Thyroid gland (tissue), 4 donors: Measurements from ENCODE around the gene ARID5A. TPM values are rescaled to one million over a fixed set of nuclear protein-coding genes. Genes with fewer than 3 reads are reported as not detected.

Experiments
- DNase-seq, 2 donors: peaks; one replicate each; pipeline ENCODE4 v3.0.0-alpha.2; 2019
- H3K27ac ChIP-seq, 3 donors: fragments of 200-600 bp; sonication (generic); 1 replicate in 2 of 3; 2 replicates in 1 of 3; pipeline ENCODE4 v1.5.1; 2016 to 2019; ENCODE audit warnings: mild to moderate bottlenecking in 1 of 3, moderate library complexity in 1 of 3
- H3K27me3 ChIP-seq: fragments of 200-600 bp; sonication (generic); one replicate; pipeline ENCODE4 v1.5.1; 2019
- H3K36me3 ChIP-seq, 2 donors: fragments of 200-600 bp; sonication (generic); one replicate each; pipeline ENCODE4 v1.5.1; 2016 to 2019
- H3K4me1 ChIP-seq, 2 donors: fragments of 200-600 bp; sonication (generic); one replicate each; pipeline ENCODE4 v1.5.1; 2017 to 2019
- H3K4me3 ChIP-seq, 3 donors: fragments of 200-600 bp; sonication (generic); replicated peaks in 1 of 3; 1 replicate in 2 of 3; 2 replicates in 1 of 3; pipeline ENCODE4 v1.5.1; 2016; ENCODE audit warnings: mild to moderate bottlenecking in 1 of 3
- H3K9me3 ChIP-seq: fragments of 200-600 bp; sonication (generic); one replicate; pipeline ENCODE4 v1.5.1; 2017
- CTCF ChIP-seq, 6 experiments: fragments of 200-600 bp in 3 of 6; fragments of 450-650 bp in 3 of 6; sonication (generic) in 3 of 6; IDR thresholded peaks; one replicate each; pipeline ENCODE4 v1.5.1; 2016 to 2019; ENCODE audit warnings: antibody characterized with exemption in 6 of 6, mild to moderate bottlenecking in 2 of 6, inconsistent platforms in 1 of 6, moderate library complexity in 1 of 6
- POLR2A ChIP-seq, 2 donors: fragments of 450-650 bp; IDR thresholded peaks; one replicate each; pipeline ENCODE4 v1.6.1; 2017; ENCODE audit warnings: antibody characterized with exemption in 2 of 2, mild to moderate bottlenecking in 2 of 2, moderate library complexity in 1 of 2
- WGBS, 2 donors: methylation state at CpG; one replicate each; pipeline ENCODE4 v1.1.5; 2017; 5-methylcytosine and 5-hydroxymethylcytosine counted together
- intact Hi-C: fragments of 100-400 bp; cut with DNase I; formaldehyde crosslinking; loops from one replicate; pipeline ENCODE4 v1.15.1; 2023
- total RNA-seq, 4 donors: library from RNA; depleted of rRNA; stranded (reverse); fragments of >200 nt; gene quantifications; one replicate each; pipeline ENCODE4 v1.2.3, GENCODE V29; 2016

The ARID5A gene
- total RNA-seq, 4 donors from 2014 or later: 9.2 to 29.3 (median 20.0) TPM

- intact Hi-C loops: no loop called here
- Histone ChIP-seq H3K4me1 (peaks cover 9 to 17% of the 10 kb centered on the region in 2 donors), H3K27ac (no peak overlapping the region), H3K27me3 (no peaks in the 10 kb centered on the region), H3K36me3 (no peaks in the 10 kb centered on the region), H3K9me3 (no peaks in the 10 kb centered on the region), H3K4me3 (no peak overlapping the region)
- WGBS, 2 donors: 73 to 83% methylated on average over 6 of the region's 6 CpGs
- TF ChIP-seq POLR2A (IDR thresholded peaks at IDR 0.05) (no peak), CTCF (IDR thresholded peaks at IDR 0.05) (no peak)
- DNase-seq: no peak
Observed at GRCh38 chr2:96510931-96511595, 25.5 kb upstream of the ARID5A start.

GRCh38 chr2:96511851-96512250 lies 24.7 kb upstream of the ARID5A start:
- intact Hi-C loops: no loop called here
- WGBS, 2 donors: 57 to 100% methylated on average over 1 of the region's 4 CpGs

DNA sequence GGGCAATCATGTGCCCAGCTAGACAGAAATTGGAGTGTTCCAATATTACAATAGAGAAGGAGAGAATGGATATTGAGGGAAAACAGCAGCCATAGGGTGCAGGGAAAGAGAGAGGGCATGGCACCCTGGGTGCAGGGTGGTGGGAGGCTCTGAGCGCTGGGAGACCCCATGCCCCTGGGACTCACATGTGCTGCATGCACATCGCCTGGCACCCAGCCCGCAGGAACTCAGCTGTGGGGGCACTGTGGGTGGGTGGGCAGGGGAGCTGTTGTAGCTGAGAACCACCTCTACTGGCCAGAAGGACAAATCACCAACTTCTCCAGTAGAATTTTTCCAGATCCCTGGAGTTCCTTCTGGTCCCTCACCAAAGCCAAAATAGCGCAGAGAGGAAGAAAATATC lies 24.2 kb upstream of the ARID5A start:
- Histone ChIP-seq H3K27me3 (no peaks in the 10 kb centered on the region), H3K27ac (no peak overlapping the region), H3K36me3 (no peaks in the 10 kb centered on the region), H3K4me3 (no peak overlapping the region), H3K9me3 (no peaks in the 10 kb centered on the region), H3K4me1 (peaks cover 9 to 17% of the 10 kb centered on the region in 2 donors)
- TF ChIP-seq CTCF (IDR thresholded peaks at IDR 0.05): no peak
- no peak for TF ChIP-seq POLR2A (IDR thresholded peaks at IDR 0.05)
- intact Hi-C loops: no loop called here
- no peak for DNase-seq
- WGBS, 2 donors: 89 to 91% methylated on average over 3 to 4 of the region's 4 CpGs

More at GRCh38 chr2:96511851-96512250, 24.7 kb upstream of the ARID5A start:
- Histone ChIP-seq H3K36me3 (no peaks in the 10 kb centered on the region), H3K27ac (no peak overlapping the region), H3K9me3 (no peaks in the 10 kb centered on the region), H3K4me1 (peaks cover 9 to 17% of the 10 kb centered on the region in 2 donors), H3K4me3 (no peak overlapping the region), H3K27me3 (no peaks in the 10 kb centered on the region)
- TF ChIP-seq POLR2A (IDR thresholded peaks at IDR 0.05) (no peak), CTCF (IDR thresholded peaks at IDR 0.05) (no peak)
- no peak for DNase-seq

- DNase-seq: no peak
- Histone ChIP-seq H3K9me3 (no peaks in the 10 kb centered on the region), H3K4me3 (no peak overlapping the region), H3K36me3 (no peaks in the 10 kb centered on the region), H3K27ac (no peak overlapping the region), H3K27me3 (no peaks in the 10 kb centered on the region), H3K4me1 (no peaks in the 10 kb centered on the region)
- TF ChIP-seq POLR2A (IDR thresholded peaks at IDR 0.05) (no peak), CTCF (IDR thresholded peaks at IDR 0.05) (no peak)
- intact Hi-C loops: no loop called here
- WGBS, 2 donors: 87 to 95% methylated on average over 6 of the region's 6 CpGs
Observed at GRCh38 chr2:96514521-96514920, 22.0 kb upstream of the ARID5A start.

GRCh38 chr2:96517079-96517478 lies 19.5 kb upstream of the ARID5A start:
- no peaks in the 10 kb centered on the region for H3K9me3 ChIP-seq
- WGBS, 2 donors: 87 to 90% methylated on average over 1 of the region's 1 CpG
- no peaks in the 10 kb centered on the region for H3K27me3 ChIP-seq
- H3K27ac ChIP-seq: no peak overlapping the region
- intact Hi-C loops: no loop called here
- no peak overlapping the region for H3K4me3 ChIP-seq
- no peak for TF ChIP-seq POLR2A (IDR thresholded peaks at IDR 0.05)
- TF ChIP-seq CTCF (IDR thresholded peaks at IDR 0.05): no peak
- no peaks in the 10 kb centered on the region for H3K36me3 ChIP-seq
- no peak for DNase-seq
- H3K4me1 ChIP-seq: no peaks in the 10 kb centered on the region
